Calu3 (cell line): ENCODE measurements around the gene CEP55. TPM values are rescaled to one million over a fixed set of nuclear protein-coding genes. Genes with fewer than 3 reads are reported as not detected.

Source experiments
- BruUV-seq: library from RNA; stranded (reverse); fragments of 400-500 nt; replicated peaks from 2 replicates; lab custom pipeline; 2021; lab: Mats Ljungman, UMichigan
- CTCF ChIA-PET: fragments of 300-600 bp; sonication (Branson Sonifier 250); formaldehyde crosslinking; loops from one replicate; lab custom pipeline; 2022; ENCODE audit warnings: antibody characterized with exemption; lab: Charles Lee
- DNase-seq: peaks from one replicate; pipeline ENCODE4 v3.0.0; 2022
- H3K27ac Mint-ChIP-seq: one replicate; pipeline ENCODE4 v1.8.0; 2022; ENCODE audit warnings: mixed read lengths; ENCODE audit not compliant: unreplicated experiment
- H3K27me3 Mint-ChIP-seq: one replicate; pipeline ENCODE4 v1.8.0; 2022; ENCODE audit warnings: mixed read lengths; ENCODE audit not compliant: unreplicated experiment
- H3K36me3 Mint-ChIP-seq: one replicate; pipeline ENCODE4 v1.8.0; 2022; ENCODE audit warnings: mild to moderate bottlenecking, moderate library complexity, mixed read lengths; ENCODE audit not compliant: insufficient read depth, unreplicated experiment
- H3K4me1 Mint-ChIP-seq: one replicate; pipeline ENCODE4 v1.8.0; 2022; ENCODE audit warnings: mild to moderate bottlenecking, low read depth, mixed read lengths; ENCODE audit not compliant: unreplicated experiment
- H3K4me3 Mint-ChIP-seq: one replicate; pipeline ENCODE4 v1.8.0; 2022; ENCODE audit warnings: mild to moderate bottlenecking, low read depth, moderate library complexity, mixed read lengths; ENCODE audit not compliant: unreplicated experiment
- H3K9me3 Mint-ChIP-seq: one replicate; pipeline ENCODE4 v1.8.0; 2022; ENCODE audit warnings: low read depth, mixed read lengths; ENCODE audit not compliant: unreplicated experiment
- CTCF ChIP-seq: fragments of 200-600 bp; IDR thresholded peaks from one replicate; pipeline ENCODE4 v1.8.0; 2022; ENCODE audit warnings: antibody characterized with exemption; ENCODE audit not compliant: unreplicated experiment
- intact Hi-C: fragments of 100-400 bp; cut with micrococcal nuclease; formaldehyde crosslinking; loops from one replicate; pipeline ENCODE4 v1.10.0; 2022; ENCODE audit not compliant: unreplicated experiment
- total RNA-seq: library from RNA; stranded (reverse); gene quantifications from 2 replicates; pipeline ENCODE4 v1.2.3, GENCODE V29; 2022

Gene CEP55
- total RNA-seq, 1 experiment from 2014 or later, result 52.2 TPM

GRCh38 chr10:93469454-93469853 lies 27.0 kb upstream of the CEP55 start:
- no TSS peak for BruUV-seq
- Mint-ChIP-seq H3K36me3 (peaks cover 83% of the 10 kb centered on the region), H3K4me1 (peaks cover 55% of the 10 kb centered on the region), H3K4me3 (no peak overlapping the region), H3K27ac (peak overlapping the region; percentile 97), H3K9me3 (no peaks in the 10 kb centered on the region), H3K27me3 (no peaks in the 10 kb centered on the region)
- no peak for DNase-seq
- intact Hi-C loops, result no loop called here
- TF ChIP-seq CTCF, result no peak
- CTCF ChIA-PET, result no interaction called here

GRCh38 chr10:93471110-93471651 lies 25.2 kb upstream of the CEP55 start:
- CTCF ChIA-PET, result interaction anchor here (0.7 to 1.5 kb wide), 5 partner anchors 9 to 712 kb away, joined by 3 to 10 read pairs (median 4); partner anchors contain the start of gene MYOF
- H3K4me3 Mint-ChIP-seq, result peak overlapping the region; percentile 56
- DNase-seq, result no peak
- H3K4me1 Mint-ChIP-seq, result peaks cover 50% of the 10 kb centered on the region
- no peaks in the 10 kb centered on the region for H3K9me3 Mint-ChIP-seq
- TSS peak; percentile 52 for BruUV-seq
- H3K36me3 Mint-ChIP-seq, result peaks cover 85% of the 10 kb centered on the region
- H3K27ac Mint-ChIP-seq, result peak overlapping the region; percentile 77
- no peaks in the 10 kb centered on the region for H3K27me3 Mint-ChIP-seq
- intact Hi-C loops, result no loop called here
- no peak for TF ChIP-seq CTCF

- Mint-ChIP-seq H3K27ac (peak overlapping the region; percentile 95), H3K9me3 (no peaks in the 10 kb centered on the region), H3K4me1 (peaks cover 59% of the 10 kb centered on the region), H3K4me3 (peak overlapping the region; percentile 62), H3K27me3 (no peaks in the 10 kb centered on the region), H3K36me3 (peaks cover 90% of the 10 kb centered on the region)
- BruUV-seq, result no TSS peak
- CTCF ChIA-PET, result interaction anchor here (1.1 to 1.7 kb wide), 2 partner anchors 12 to 31 kb away, joined by 3 read pairs; no protein-coding TSS in a partner anchor
- DNase-seq, result no peak
- intact Hi-C loops, result no loop called here
- no peak for TF ChIP-seq CTCF
Measured at GRCh38 chr10:93473161-93473560, 23.3 kb upstream of the CEP55 start.

- BruUV-seq, result no TSS peak
- Mint-ChIP-seq H3K36me3 (peaks cover 90% of the 10 kb centered on the region), H3K27ac (peak overlapping the region; percentile 95)
Measured at GRCh38 chr10:93473804-93474472, 22.5 kb upstream of the CEP55 start.

More at GRCh38 chr10:93473804-93474472, 22.5 kb upstream of the CEP55 start:
- Mint-ChIP-seq H3K9me3 (no peaks in the 10 kb centered on the region), H3K4me1 (peaks cover 54% of the 10 kb centered on the region), H3K27me3 (no peaks in the 10 kb centered on the region), H3K4me3 (peak overlapping the region; percentile 62)
- TF ChIP-seq CTCF, result no peak
- no peak for DNase-seq
- CTCF ChIA-PET, result interaction anchor here (0.5 to 1.7 kb wide), 3 partner anchors 11 to 32 kb away, joined by 3 to 4 read pairs (median 3); no protein-coding TSS in a partner anchor
- intact Hi-C loops, result no loop called here
